Measurements from ENCODE around the gene HCAR2. TPM values are rescaled to one million over a fixed set of nuclear protein-coding genes. Genes with fewer than 3 reads are reported as not detected.
"Not testable (repeated sequence)": the region's sequence is repeated elsewhere in the genome, so short reads cannot be mapped to it uniquely, and the experiment has no call there.

Gene HCAR2
- polyA plus RNA-seq, 12 donors = 0.08 to 6.9 (median 0.18) TPM; not detected in 3

- no peak for DNase-seq
These were observed 34.9 kb downstream of the HCAR2 start for GRCh38 chr12:122668268-122668667.

- DNase-seq = no peak
These were observed 37.4 kb downstream of the HCAR2 start for GRCh38 chr12:122665759-122666158.

DNA sequence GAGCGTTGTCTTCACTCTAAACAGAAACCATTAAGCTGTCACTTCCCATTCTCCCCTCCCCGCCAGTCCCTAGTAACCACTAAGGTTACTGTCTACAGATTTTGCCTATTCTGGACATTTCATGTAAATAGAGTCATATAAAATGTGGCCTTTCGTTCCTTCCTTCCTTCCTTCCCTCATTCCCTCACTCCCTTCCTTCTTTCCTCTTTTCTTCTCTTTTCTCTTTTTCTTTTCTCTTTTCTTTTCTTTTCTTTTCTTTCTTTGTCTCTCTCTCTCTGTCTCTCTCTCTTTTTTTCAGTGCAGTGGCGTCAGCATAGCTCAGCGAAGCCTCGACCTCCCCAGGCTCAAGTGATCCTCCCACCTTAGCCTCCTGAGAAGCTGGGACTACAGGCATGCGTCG is 37.8 kb downstream of the HCAR2 start:
- DNase-seq = no peak

DNA sequence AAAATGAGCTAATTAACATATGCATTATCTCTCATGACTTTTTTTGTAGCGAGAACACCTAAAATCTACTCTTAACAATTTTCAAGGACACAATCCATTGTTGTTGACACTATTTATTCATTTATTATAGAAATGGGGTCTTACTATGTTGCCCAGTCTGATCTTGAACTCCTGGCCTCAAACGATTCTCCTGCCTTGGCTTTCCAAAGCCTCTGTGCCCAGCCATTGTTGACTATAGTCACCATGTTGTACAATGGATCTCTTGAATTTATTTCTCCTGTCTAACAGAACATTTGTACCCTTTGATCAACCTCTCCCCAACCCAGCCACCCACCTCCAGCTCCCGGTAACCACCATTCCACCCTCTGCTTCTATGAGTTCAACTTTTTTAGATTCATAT is 41.2 kb downstream of the HCAR2 start:
- DNase-seq = no peak

- no peak for DNase-seq
These were observed 41.9 kb downstream of the HCAR2 start for GRCh38 chr12:122661246-122661645.

GRCh38 chr12:122659579-122659978 is 43.6 kb downstream of the HCAR2 start:
- no peak for DNase-seq

DNA sequence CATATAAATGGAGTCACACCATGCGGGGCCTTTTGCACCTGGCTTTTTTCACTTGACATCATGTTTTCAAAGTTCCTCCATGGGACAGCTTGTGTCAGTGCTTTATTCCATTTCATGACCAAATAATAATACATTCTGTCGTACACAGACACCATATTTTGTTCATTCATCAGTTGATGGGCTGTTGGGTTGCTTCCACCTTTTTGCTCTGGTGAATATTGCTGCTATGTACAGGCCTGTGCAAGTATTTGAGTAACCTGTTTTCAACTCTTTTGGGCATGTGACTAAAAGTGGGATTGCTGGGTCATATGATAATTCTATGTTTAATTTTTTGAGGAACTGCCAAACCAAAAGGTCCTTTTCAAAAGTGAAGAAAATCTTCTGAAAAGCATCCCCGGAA is 46.9 kb downstream of the HCAR2 start:
- DNase-seq = no peak

- DNase-seq = not testable (repeated sequence)
These were observed 49.9 kb downstream of the HCAR2 start for GRCh38 chr12:122653291-122653690.

DNA sequence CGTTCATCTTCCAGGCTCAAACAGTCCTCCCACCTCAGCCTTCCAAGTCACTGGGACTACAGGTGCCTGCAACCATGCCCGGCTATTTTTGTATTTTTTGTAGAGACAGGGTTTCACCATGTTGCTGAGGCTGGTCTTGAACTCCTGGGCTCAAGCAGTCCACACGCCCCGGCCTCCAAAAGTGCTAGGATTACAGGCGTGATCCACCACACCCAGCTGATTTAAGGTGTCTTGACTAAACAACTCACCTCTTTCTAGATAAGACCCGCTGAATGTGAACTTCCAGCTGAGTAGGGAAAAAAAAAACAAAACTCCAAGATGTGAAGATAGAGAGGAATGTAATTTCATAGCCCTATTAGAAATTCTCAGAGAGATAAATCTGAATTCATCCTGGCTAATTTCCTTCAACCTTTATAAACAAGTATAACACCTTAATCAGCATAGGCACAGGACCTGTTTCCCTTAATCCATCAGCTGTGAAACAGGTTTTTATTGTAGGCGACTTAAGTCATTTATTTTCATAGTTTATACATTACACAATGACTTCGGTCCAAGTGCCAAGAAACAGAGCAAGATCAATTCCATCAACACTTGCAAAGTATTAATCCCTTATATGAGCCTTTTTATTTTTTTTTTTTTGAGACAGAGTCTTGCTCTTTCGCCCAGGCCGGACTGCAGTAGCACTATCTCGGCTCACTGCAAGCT is 51.5 kb downstream of the HCAR2 start:
- DNase-seq = no peak

Other genes with a start within 250 kb of the HCAR2 start
- 10 to 100 TPM in 11 of 12 donors, not detected in 1; 20.8 to 39.3 (median 28.8) TPM for gene ZCCHC8, start 202.4 kb downstream of the HCAR2 start, polyA plus RNA-seq (ENCODE audit: insufficient read length in 12 of 12)
- 100 to 1,000 TPM in 10 of 12 donors, 10 to 100 TPM in 1, not detected in 1; 87.0 to 216 (median 122) TPM for gene RSRC2, start 176.4 kb downstream of the HCAR2 start, polyA plus RNA-seq (ENCODE audit: insufficient read length in 12 of 12)
- 10 to 100 TPM in 11 of 12 donors, not detected in 1; 11.9 to 58.7 (median 22.7) TPM for gene KNTC1, start 176.1 kb downstream of the HCAR2 start, polyA plus RNA-seq (ENCODE audit: insufficient read length in 12 of 12)
- 1 to 10 TPM in 1 of 12 donors, under 1 TPM in 4, not detected in 7; 0.13 to 4.2 (median 0.59) TPM for gene HCAR3, start 13.5 kb upstream of the HCAR2 start, polyA plus RNA-seq (ENCODE audit: insufficient read length in 12 of 12)
- under 1 TPM in 10 of 12 donors, not detected in 2; 0.04 to 0.82 (median 0.15) TPM for gene HCAR1, start 27.5 kb upstream of the HCAR2 start, polyA plus RNA-seq (ENCODE audit: insufficient read length in 12 of 12)
- 10 to 100 TPM in 11 of 12 donors, not detected in 1; 54.0 to 78.8 (median 70.0) TPM for gene DENR, start 49.5 kb upstream of the HCAR2 start, polyA plus RNA-seq (ENCODE audit: insufficient read length in 12 of 12)
- 1 to 10 TPM in 4 of 12 donors, under 1 TPM in 6, not detected in 2; 0.53 to 1.3 (median 0.80) TPM for gene CCDC62, start 71.2 kb upstream of the HCAR2 start, polyA plus RNA-seq (ENCODE audit: insufficient read length in 12 of 12)
- gene HIP1R, start 132.1 kb upstream of the HCAR2 start, polyA plus RNA-seq (ENCODE audit: insufficient read length in 12 of 12) = 10 to 100 TPM in 2 of 12 donors, 1 to 10 TPM in 9, not detected in 1; 5.2 to 30.0 (median 6.6) TPM
- gene VPS37B, start 192.8 kb upstream of the HCAR2 start, polyA plus RNA-seq (ENCODE audit: insufficient read length in 12 of 12) = 10 to 100 TPM in 11 of 12 donors, not detected in 1; 19.7 to 69.1 (median 22.3) TPM